Kasumi-1 (cell line): ENCODE results near the gene SND1.

Experiments
- DNase-seq, 2 experiments: peaks; one replicate each; lab custom pipeline; 2025; lab: John Stamatoyannopoulos, UW

SND1 gene

DNA sequence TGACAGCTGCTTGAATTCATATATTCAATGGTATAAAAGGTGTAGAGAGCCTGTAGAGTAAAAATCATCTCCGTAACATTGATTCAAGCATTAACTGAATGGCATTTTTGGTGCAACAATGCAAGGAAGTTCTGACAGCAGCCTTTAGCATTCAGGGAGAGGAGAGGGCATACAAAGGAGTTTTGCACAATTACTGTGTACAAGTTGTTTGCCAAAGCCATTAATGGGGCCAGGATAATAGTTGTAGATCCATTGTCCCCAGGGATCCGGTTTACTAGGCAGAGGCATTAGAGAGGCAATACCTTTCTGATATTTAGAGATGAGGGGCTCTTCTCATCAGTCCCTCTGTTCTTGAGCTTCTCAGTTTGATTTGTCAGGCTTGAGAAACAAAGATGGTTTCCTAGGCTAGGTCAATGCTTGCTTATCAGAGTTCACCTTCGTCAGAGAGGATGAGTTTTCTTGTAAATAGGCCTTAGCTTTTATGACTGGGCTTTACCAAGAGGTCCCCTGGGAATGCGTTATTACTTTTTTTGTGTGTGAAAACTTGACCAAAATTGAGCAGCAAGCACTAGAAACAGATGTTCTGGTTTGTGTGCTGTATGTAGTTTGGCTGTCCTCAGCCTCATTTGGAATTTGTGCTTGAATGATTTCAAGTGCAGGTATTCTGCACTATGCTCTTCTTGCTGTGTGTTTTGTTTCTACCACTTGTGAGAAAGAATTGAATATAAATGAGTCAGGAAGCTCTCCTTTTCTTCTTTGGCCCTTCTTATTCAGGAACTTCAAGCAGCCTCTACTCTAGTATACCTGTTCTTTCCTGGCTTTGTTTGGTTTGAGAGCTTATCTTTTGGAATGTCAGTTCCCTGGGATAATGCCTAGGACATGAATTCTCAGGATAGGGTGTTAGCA is 32.0 kb downstream of the SND1 start:
- no peak for DNase-seq

DNA sequence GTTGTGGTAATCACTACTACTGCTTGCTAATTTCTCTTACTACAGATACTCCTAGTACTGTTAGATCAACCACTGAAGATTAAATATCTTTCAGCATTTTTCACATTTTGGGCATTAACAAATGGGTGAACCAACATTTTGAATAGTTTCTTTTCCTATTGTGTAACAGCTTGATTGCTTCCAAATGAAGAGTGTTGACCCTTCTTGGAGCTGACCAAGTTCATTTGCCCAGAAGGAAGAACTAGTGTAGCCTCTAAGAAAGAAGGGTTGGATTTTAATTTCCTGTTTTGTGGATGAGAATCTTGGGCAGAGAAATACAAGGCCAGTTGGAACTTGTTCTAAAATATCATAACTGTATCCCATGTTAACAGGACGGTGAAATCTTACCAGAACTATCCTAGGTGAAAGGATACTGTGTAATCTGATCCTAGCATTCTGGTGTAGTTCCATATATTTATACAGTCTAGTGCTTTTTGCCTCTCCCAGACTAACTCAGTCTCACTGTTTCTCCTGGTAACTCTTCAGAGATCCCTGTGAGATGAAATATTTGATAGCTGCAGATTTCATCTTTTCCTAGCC is 37.3 kb downstream of the SND1 start:
- DNase-seq, result no peak

DNA sequence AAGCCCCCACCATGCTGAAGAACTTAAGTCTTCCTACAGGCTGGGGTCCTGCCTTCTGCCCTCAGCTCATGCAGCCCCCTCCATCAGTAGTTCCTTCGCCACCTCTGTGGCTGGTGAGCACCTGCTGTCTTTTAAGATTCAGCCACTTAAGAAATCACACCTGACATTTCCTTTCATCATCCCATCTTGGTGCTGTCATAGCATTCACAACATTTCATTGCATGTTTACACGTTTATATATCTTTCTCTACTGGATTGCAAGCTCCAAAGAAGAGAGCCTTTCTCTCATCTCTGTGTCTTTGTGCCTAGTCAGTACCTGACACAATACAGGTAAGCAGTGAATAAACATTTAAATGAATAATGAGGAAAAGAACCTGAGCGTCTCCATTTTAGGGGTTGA is 38.3 kb downstream of the SND1 start:
- DNase-seq, result no peak

DNA sequence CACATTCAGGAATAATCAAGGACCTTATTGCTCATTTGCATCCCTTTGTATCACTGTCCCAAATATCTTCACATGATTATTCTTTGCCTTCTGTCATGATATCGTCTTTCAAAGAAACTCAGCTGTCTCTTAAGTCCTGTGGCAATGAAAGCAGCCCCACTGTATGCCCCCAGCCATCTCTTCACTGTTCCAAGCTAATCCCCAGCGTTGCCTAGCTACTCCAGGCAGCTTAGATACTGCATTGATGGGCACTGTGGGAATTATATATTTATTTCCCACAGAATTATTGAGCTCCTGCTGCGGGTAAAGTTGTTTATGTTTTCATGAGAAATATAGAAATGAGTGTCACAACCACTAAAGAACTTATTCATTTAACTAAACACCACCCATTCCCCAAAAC is 38.8 kb downstream of the SND1 start:
- DNase-seq, result no peak

DNA sequence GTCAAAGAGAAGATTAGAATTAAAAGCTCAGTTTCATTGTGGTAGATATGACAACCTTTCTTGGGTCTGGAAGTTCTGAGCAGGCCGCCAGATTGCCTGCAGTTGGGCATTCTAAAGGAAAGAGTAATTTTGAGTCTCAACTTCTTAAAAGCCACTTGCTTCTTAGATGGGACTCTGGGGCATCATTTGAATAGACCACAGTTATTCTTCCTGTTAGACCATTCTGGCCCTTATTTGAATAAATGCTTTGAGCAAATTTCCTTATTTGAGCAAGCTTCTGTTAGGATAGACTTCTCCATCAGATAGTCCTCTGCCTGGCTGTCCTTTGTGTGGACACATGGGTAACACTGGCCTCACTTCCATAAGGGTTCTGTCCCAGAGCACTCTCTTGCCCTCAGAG is 40.2 kb downstream of the SND1 start:
- DNase-seq, result no peak

DNA sequence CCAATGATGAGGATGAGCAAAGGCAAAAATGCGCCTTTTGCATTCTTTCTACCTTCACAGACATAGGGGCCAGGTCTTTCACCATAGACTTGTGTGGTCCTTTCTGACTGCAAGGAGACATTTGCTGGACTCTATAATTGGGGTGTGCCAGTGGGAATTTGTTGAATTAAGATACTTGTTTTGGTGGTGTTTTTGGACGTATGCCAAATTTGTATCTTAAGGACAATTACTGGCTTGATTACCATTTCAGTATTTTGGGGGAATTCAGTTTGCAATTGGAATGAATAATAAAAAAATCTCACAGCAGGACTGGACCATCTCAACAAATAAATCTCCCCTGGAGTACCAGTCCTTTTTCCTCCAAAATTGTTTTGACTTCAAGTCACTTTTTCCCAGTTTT is 47.9 kb downstream of the SND1 start:
- no peak for DNase-seq

DNA sequence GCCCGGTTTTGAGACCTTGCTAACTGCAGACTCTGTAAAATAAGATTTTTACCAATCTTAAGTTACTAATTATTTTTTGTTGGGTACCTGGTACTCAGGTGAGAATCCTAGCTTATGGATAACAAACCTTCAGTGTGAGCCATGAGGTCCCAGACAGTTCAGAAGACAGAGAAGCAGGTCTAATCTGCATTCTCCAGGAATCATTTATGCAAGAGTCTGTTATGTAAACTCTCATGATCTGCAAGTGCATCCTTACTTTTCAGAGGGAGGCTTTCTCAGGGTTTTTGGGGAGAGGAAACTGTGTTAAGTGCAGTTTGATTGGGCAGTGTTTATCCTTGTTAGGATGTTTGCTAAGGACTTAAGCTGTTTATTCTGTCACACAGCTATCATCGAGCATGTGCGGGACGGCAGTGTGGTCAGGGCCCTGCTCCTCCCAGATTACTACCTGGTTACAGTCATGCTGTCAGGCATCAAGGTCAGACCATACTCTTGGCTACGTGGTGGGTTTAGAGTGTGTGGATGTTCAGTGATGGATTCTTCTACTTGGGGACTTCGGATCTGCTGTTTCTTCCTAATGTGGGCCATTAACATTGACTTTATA is 50.2 kb downstream of the SND1 start:
- no peak for DNase-seq

DNA sequence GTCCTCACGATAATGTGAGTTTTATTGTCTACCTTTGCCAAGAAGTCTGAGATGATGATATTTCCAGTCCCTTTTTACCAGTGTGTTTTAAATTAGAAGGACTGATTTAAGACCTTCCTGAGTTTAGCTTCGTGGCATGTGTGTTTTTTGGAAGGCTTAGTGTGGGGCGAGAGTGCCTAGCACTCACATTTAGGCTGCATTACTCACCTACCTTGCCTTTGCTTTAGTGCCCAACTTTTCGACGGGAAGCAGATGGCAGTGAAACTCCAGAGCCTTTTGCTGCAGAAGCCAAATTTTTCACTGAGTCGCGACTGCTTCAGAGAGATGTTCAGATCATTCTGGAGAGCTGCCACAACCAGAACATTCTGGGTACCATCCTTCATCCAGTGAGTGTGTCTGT is 50.9 kb downstream of the SND1 start:
- DNase-seq, result no peak

DNA sequence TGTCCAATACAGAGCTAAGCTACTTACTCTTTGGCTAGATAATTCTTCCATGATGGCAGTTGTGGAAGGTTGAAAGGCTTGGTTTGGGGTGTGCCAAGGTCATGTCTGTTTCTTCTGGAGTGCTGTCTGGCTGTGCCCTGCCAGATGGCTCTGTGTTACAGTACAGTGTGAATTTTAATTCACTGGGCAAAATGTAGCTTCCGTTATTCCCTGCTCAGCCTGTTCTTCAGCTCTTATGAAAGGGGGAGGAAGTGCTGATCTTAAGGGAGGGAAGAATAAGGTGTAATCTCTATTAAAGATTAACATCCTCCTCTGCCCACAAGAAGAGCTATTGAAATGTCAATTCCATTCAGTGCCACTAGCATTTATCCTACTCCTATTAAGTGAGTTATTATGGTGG is 52.2 kb downstream of the SND1 start:
- no peak for DNase-seq

DNA sequence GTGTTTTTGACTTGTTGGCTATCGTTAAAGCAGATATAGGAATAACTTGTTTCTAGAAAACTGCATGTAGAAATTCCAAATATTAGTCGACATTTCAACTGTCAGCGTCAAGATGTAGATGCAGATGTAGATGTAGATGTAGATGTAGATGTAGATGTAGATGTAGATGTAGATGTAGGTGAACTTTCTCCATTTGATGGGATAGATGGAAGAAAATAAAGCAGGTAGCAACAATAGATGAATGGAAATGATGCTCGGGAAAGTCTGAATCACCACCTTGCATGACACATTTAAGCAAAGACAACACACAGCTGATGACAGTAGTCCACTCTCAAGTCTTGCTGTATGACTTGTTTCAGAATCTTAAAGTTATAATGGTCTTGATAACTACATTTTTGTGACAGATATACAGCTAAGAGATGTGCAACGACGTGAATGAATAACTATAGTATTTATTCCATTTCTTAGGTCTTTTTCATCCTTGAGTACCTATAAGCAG is 53.5 kb downstream of the SND1 start:
- DNase-seq, result no peak

DNA sequence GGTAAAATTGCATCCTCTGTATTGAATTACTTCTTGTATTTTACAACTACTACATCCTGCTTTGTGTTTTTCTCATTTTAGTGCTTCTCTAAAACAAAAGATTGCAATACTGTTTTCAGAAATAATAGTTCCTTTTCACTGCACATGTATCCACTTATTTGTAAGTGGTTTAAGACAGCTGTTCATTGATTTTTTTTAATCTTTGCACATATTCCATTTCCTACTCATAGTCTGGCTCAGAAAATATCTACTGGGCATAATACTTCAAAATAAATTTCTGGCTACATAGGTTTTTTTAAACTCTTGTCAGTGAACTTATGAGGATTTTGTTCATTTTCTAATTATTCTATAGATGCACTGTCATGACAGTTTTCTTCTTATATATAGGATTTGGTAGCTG is 54.8 kb downstream of the SND1 start:
- DNase-seq, result no peak

DNA sequence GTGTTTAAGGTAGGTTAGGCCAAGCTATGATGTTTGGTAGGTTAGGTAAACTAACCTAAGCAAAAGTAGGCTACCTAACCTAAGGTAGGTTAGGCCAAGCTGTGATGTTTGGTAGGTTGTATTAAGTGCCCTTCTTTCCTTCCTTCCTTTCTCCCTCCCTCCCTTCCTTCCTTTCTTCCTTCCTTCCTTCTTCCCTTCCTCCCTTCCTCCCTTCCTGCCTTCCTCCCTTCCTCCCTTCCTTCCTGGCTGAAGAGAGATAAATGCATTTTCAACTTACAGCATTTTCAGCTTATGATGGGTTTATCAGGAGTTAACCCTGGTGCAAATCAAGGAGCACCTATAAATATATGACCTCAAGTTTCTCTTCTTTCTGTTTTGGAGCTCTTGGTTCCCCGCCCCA is 56.2 kb downstream of the SND1 start:
- DNase-seq, result no peak

DNA sequence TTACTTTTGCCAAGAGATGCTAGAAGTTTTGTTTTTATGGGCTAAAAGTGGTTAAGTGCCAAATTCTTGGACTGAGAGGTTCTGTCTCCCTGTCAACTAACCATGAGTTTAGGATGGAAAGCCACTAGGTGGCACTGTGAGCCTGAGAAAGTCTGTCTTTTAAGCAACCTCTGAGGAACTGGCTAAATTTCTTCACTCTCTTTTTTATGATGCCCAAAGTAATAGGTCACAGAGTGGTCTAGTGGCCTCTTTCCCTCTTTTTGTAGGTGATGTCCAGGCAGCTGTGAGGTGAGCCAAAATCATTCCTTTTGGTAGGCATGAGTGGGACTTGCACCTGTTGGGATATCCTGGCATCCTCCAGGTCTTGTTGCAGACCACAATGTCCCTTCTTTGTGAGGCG is 56.8 kb downstream of the SND1 start:
- DNase-seq, result peak; percentile 75 to 90

DNA sequence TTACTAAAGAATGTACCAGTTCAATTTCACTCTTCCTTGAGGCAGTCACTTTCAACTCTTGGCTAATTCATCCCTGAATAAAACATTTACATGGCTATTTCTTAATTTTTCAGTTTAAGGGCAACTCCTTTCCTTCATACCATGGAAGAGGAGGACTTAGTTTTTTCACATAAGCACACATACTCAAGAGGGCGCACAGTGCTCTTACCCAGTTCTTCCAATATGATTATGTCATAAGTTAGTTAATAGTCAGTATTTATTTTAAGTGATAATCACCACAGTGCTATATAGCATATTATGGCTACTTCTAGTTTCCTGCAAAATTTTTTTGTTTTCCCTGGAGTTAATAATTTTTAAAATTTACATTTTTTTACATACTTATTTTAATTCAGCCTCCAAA is 58.6 kb downstream of the SND1 start:
- no peak for DNase-seq

DNA sequence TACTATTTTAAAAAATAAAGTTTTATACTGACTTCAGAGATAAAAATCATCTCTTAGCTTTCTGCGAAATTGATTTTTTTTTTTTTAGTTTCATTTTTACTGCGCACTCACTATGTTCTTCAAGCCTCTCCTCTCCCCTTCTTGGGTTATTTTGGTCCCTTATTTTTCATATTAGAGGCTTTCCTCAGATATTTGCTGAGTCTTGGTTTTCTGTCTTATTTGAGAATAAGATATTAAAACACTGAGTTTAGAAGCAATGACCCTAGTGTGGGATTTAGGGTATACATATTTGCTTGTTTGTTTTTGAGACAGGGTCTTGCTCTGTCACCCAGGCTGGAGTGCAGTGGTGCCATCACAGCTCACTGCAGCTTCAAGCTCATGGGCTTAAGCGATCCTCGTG is 59.9 kb downstream of the SND1 start:
- no peak for DNase-seq

DNA sequence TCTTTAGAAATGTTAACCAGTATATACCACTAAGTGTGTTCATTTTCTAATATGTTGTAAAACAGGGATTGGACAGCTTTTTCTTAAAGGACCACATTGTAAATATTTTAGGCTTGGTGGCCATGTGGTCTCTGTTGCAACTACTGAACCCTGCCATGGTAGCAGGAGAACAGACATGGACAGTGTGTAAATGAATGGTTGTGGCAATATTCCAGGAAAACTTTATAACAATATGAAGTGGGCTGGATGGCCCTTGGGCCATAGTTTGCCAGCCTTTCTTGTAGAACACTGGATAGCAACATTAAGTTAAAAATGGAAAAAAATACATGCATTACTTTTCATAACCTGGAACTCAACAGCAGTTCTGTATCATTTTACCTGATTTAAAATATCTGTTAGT is 61.0 kb downstream of the SND1 start:
- DNase-seq, result no peak

DNA sequence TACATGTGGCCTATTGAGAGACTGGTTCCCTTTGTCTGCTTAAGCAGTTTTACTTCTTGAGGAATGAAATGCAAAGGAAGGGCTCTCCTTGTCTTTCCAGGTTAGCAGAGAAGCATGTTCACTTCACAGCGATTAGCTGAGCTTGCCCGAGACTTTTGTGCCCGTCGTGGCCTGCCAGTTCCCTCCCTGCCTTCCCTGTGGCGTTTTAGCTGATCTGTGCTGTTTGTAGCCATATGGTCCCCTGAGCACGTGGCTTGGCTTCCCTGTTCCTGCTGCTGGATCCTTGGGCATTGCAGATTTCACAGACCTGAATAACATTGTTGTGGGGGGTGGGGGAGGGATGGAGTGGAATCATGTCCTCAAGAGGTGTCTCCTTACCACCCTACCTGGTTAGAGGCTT is 61.8 kb downstream of the SND1 start:
- no peak for DNase-seq

DNA sequence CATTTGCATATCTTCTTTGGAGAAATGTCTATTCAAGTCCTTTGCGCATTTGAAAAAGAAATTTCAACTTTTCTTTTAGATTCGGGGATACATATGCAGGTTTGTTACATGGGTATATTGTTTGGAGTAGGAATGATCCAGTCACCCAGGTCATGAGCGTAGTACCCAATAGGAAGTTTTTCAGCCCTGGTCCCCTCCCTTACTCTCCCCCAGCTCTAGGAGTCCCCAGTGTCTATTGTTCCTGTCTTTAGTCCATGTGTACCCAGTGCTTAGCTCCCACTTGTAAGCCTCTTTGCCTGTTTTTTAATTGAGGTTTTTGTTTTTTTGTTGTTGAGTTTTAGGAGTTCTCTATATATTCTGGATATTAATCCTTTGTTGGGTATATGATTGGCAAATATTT is 63.3 kb downstream of the SND1 start:
- no peak for DNase-seq

DNA sequence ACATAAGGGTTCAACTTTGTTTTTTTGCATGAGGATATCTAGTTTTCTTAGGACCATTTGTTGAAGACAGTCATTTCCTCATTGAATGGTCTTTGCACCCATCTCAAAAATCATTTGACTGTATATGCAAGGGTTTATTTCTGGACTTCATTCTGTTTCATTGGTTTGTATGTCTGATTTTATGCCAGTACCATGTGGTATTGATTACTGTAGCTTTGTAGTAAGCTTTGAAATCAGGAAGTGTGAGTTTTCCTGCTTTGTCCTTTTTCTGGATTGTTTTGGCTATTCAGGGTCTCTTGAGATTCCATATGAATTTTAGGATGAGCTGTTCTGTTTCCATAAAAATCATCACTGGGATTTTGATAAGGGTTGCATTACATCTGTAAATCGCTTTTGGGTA is 63.9 kb downstream of the SND1 start:
- DNase-seq, result no peak

DNA sequence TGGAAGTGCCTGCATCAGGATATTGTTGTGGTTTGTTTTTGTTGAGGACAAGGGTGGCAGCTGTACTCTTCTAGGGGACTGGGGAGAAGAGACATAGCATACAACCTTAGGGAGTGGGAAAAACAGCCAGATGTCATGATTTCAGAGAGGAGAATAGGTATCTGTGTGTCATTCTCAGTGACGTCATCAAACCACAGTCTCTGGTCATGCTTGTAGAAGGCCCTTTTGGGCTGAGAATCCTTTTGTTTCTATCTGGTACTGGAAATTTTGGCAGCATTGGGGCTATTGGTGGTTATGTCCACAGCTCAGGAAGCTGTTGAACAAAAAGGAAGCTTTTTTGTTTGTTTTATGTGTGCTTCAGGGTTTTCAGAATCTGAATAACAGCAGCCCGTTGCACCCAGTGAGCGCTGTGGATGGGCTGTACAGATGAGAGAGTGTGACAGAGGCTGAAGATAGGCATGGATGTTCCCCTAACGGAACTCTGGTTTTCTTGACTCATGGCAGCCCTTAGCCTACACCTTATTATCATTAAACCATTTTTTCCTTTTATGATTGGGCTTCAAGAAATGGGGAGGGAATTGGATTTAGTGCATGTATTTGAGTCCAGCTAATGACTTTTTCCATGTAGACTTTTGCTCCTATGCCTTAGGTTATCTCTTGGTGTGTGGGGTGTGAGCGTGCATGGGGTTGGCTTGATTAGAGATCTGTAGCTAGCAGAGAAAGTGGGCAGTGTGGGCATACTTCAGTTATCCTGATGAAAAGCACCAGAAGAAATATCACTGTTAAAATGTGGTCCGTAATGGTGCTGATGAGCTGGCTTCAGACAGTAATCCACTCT is 65.7 kb downstream of the SND1 start:
- DNase-seq, result no peak

DNA sequence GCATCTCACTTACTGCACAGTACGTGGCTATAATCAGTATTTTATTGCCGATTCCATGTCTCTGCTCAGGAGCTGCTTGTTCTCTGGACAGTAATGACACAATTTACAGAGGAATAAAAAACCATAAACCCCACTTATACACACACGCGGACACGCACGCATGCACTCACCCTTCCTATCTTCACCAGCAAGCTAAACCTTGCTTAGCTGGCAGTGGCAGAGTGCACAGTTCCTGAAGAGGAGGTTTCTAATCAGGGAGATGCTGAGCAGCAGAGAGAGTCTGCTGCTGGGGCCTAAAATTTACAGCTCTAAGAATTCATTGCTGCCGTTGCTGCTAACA is 66.3 kb downstream of the SND1 start:
- DNase-seq, result no peak

DNA sequence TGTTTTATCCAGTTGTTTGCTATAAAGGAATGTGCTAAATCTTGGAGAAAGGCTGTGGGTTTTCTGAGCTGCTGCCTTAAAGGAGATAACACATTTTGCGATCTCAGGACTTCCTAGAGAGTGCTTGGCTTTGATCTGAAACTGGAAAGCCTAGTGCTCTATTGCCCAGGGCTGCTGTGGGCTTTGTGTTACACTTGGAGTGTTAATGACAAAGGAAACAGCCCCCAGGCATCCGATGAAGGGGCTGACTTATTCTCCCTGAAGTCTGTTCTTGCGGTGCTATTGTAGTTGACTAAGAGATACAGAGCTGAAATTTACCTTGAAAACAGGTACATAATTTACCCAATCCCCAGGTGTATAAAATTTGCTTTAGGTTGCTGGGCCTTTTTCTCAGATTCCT is 74.5 kb downstream of the SND1 start:
- no peak for DNase-seq
